ENCODE results near the gene GRM4.

GRM4 gene

GRCh38 chr6:33989016-33989854 lies 156.7 kb downstream of the GRM4 start:
- H3K4me3 ChIP-seq (ENCODE audit: insufficient read depth, low read length, poor library complexity, severe bottlenecking), result no peak overlapping the region
- H3K9ac ChIP-seq (ENCODE audit: low read length), result no peak overlapping the region
- H2AFZ ChIP-seq (ENCODE audit: low read depth, low read length, severe bottlenecking), result no peak overlapping the region
- no peaks in the 10 kb centered on the region for H4K20me1 ChIP-seq (ENCODE audit: low read depth, low read length)
- H3K27me3 ChIP-seq (ENCODE audit: low read length), result no peaks in the 10 kb centered on the region; the same call in 1 of the 2 replicates
- TF ChIP-seq CTCF (IDR thresholded peaks at IDR 0.05; ENCODE audit: insufficient read depth, low read length, poor library complexity, severe bottlenecking), result no peak
- no peak for TF ChIP-seq EZH2phosphoT487 (conservative IDR thresholded peaks at IDR 0.05; ENCODE audit: low read length)
- H3F3A ChIP-seq (ENCODE audit: insufficient read depth), result no peaks in the 10 kb centered on the region
- H3K79me2 ChIP-seq (ENCODE audit: insufficient read depth, low read length), result no peaks in the 10 kb centered on the region
- no peaks in the 10 kb centered on the region for H3K36me3 ChIP-seq (ENCODE audit: low read length)
- no peak overlapping the region for H3K4me2 ChIP-seq (ENCODE audit: low read depth, low read length, poor library complexity, severe bottlenecking)
- H3K27ac ChIP-seq (ENCODE audit: low read depth, low read length), result no peak overlapping the region
- no peaks in the 10 kb centered on the region for H3K9me3 ChIP-seq (ENCODE audit: insufficient read depth, low read length)
- H3K9me2 ChIP-seq (replicated peaks; ENCODE audit: insufficient read depth, low read length), result no peaks in the 10 kb centered on the region

GRCh38 chr6:33988121-33989015 lies 157.5 kb downstream of the GRM4 start:
- Histone ChIP-seq H3K9ac (ENCODE audit: low read length) (no peak overlapping the region), H3K36me3 (ENCODE audit: low read length) (no peaks in the 10 kb centered on the region), H3K4me2 (ENCODE audit: low read depth, low read length, poor library complexity, severe bottlenecking) (no peak overlapping the region)

GRCh38 chr6:33987531-33988021 lies 158.3 kb downstream of the GRM4 start:
- Histone ChIP-seq H3K9ac (ENCODE audit: low read length) (no peak overlapping the region), H3K36me3 (ENCODE audit: low read length) (no peaks in the 10 kb centered on the region), H2AFZ (ENCODE audit: low read depth, low read length, severe bottlenecking) (no peak overlapping the region), H3K4me2 (ENCODE audit: low read depth, low read length, poor library complexity, severe bottlenecking) (no peak overlapping the region), H3F3A (ENCODE audit: insufficient read depth) (no peaks in the 10 kb centered on the region), H3K4me3 (ENCODE audit: insufficient read depth, low read length, poor library complexity, severe bottlenecking) (no peak overlapping the region), H4K20me1 (ENCODE audit: low read depth, low read length) (no peaks in the 10 kb centered on the region), H3K27me3 (ENCODE audit: low read length) (no peaks in the 10 kb centered on the region; the same call in 1 of the 2 replicates), H3K79me2 (ENCODE audit: insufficient read depth, low read length) (no peaks in the 10 kb centered on the region), H3K9me3 (ENCODE audit: insufficient read depth, low read length) (no peaks in the 10 kb centered on the region), H3K9me2 (replicated peaks; ENCODE audit: insufficient read depth, low read length) (no peaks in the 10 kb centered on the region), H3K27ac (ENCODE audit: low read depth, low read length) (no peak overlapping the region)
- TF ChIP-seq EZH2phosphoT487 (conservative IDR thresholded peaks at IDR 0.05; ENCODE audit: low read length) (no peak), CTCF (IDR thresholded peaks at IDR 0.05; ENCODE audit: insufficient read depth, low read length, poor library complexity, severe bottlenecking) (no peak)

More at GRCh38 chr6:33988121-33989015, 157.5 kb downstream of the GRM4 start:
- Histone ChIP-seq H3F3A (ENCODE audit: insufficient read depth) (no peaks in the 10 kb centered on the region), H3K4me3 (ENCODE audit: insufficient read depth, low read length, poor library complexity, severe bottlenecking) (no peak overlapping the region), H2AFZ (ENCODE audit: low read depth, low read length, severe bottlenecking) (no peak overlapping the region), H4K20me1 (ENCODE audit: low read depth, low read length) (no peaks in the 10 kb centered on the region), H3K79me2 (ENCODE audit: insufficient read depth, low read length) (no peaks in the 10 kb centered on the region), H3K9me3 (ENCODE audit: insufficient read depth, low read length) (no peaks in the 10 kb centered on the region), H3K27me3 (ENCODE audit: low read length) (no peaks in the 10 kb centered on the region; the same call in 1 of the 2 replicates), H3K27ac (ENCODE audit: low read depth, low read length) (no peak overlapping the region), H3K9me2 (replicated peaks; ENCODE audit: insufficient read depth, low read length) (no peaks in the 10 kb centered on the region)
- no peak for TF ChIP-seq EZH2phosphoT487 (conservative IDR thresholded peaks at IDR 0.05; ENCODE audit: low read length)
- no peak for TF ChIP-seq CTCF (IDR thresholded peaks at IDR 0.05; ENCODE audit: insufficient read depth, low read length, poor library complexity, severe bottlenecking)

All from SU-DHL-6 (cell line).